Smooth muscle cell (in vitro differentiated cells): ENCODE measurements around the gene PYGB. TPM values are rescaled to one million over a fixed set of nuclear protein-coding genes. Genes with fewer than 3 reads are reported as not detected.

Source experiments
- DNase-seq: peaks from one replicate; lab custom pipeline; 2025; ENCODE audit not compliant: unreplicated experiment; lab: John Stamatoyannopoulos, UW
- H2AFZ ChIP-seq: fragments of 200-600 bp; sonication (generic); 2 replicates; pipeline ENCODE4 v1.6.0; 2016; ENCODE audit warnings: antibody characterized with exemption, low read depth, mild to moderate bottlenecking
- H3F3A ChIP-seq: fragments of 200-600 bp; sonication (generic); 2 replicates; pipeline ENCODE4 v1.6.0; 2017; ENCODE audit warnings: antibody characterized with exemption, low read depth
- H3K27ac ChIP-seq: fragments of 200-600 bp; sonication (generic); 2 replicates; pipeline ENCODE4 v1.5.1; 2016; ENCODE audit warnings: low read depth, mild to moderate bottlenecking
- H3K27me3 ChIP-seq: fragments of 200-600 bp; sonication (generic); 2 replicates; pipeline ENCODE4 v1.6.1; 2016; ENCODE audit warnings: low read depth, mild to moderate bottlenecking
- H3K36me3 ChIP-seq: fragments of 200-600 bp; sonication (generic); 2 replicates; pipeline ENCODE4 v1.5.1; 2016; ENCODE audit warnings: low read depth
- H3K4me1 ChIP-seq: fragments of 200-600 bp; sonication (generic); 2 replicates; pipeline ENCODE4 v1.5.1; 2016; ENCODE audit warnings: low read depth
- H3K4me2 ChIP-seq: fragments of 200-600 bp; sonication (generic); 2 replicates; pipeline ENCODE4 v1.6.0; 2016; ENCODE audit warnings: mild to moderate bottlenecking
- H3K4me3 ChIP-seq: fragments of 200-600 bp; sonication (generic); 2 replicates; pipeline ENCODE4 v1.5.1; 2016; ENCODE audit warnings: mild to moderate bottlenecking
- H3K79me2 ChIP-seq: fragments of 200-600 bp; sonication (generic); 2 replicates; pipeline ENCODE4 v1.6.0; 2016; ENCODE audit warnings: low read depth, mild to moderate bottlenecking
- H3K9ac ChIP-seq: fragments of 200-600 bp; sonication (generic); 2 replicates; pipeline ENCODE4 v1.6.0; 2016; ENCODE audit warnings: low read depth
- H3K9me3 ChIP-seq: fragments of 200-600 bp; sonication (generic); replicated peaks from 2 replicates; pipeline ENCODE4 v1.5.1; 2016; ENCODE audit warnings: low read depth
- H4K20me1 ChIP-seq: fragments of 200-600 bp; sonication (generic); 2 replicates; pipeline ENCODE4 v1.6.0; 2016; ENCODE audit warnings: low read depth
- CTCF ChIP-seq: fragments of 200-600 bp; sonication (generic); IDR thresholded peaks from 2 replicates; pipeline ENCODE4 v1.5.1; 2017; ENCODE audit warnings: borderline replicate concordance, mild to moderate bottlenecking, antibody characterized with exemption; ENCODE audit not compliant: insufficient read depth, poor library complexity, severe bottlenecking
- WGBS: methylation state at CpG from one replicate; pipeline ENCODE4 v1.1.7; 2016; ENCODE audit warnings: low lambda C conversion rate; 5-methylcytosine and 5-hydroxymethylcytosine counted together
- polyA plus RNA-seq: library from polyadenylated mRNA; unstranded; fragments of >200 nt; fragmentation: Nextera tagmentation; extraction: Ambion mirVana; gene quantifications from 2 replicates; pipeline ENCODE4 v1.2.1, GENCODE V29; 2016
- total RNA-seq: library from RNA; depleted of rRNA; stranded (reverse); fragments of >200 nt; gene quantifications from 2 replicates; pipeline ENCODE4 v1.2.3, GENCODE V29; 2014

Gene PYGB
- total and polyA plus RNA-seq, 2 experiments from 2014 or later, result 31.8 to 39.4 TPM

GRCh38 chr20:25214426-25214790 is 33.5 kb upstream of the PYGB start:
- H3K36me3 ChIP-seq, result peaks cover 7% of the 10 kb centered on the region
- no peak overlapping the region for H3K27ac ChIP-seq
- no peaks in the 10 kb centered on the region for H3K79me2 ChIP-seq
- H2AFZ ChIP-seq, result no peak overlapping the region
- no peak for TF ChIP-seq CTCF
- no peaks in the 10 kb centered on the region for H3K9me3 ChIP-seq
- H3K9ac ChIP-seq, result no peak overlapping the region
- H3K27me3 ChIP-seq, result no peaks in the 10 kb centered on the region
- no peak overlapping the region for H3K4me2 ChIP-seq
- no peaks in the 10 kb centered on the region for H3K4me1 ChIP-seq
- no peak overlapping the region for H3K4me3 ChIP-seq
- H4K20me1 ChIP-seq, result no peaks in the 10 kb centered on the region
- H3F3A ChIP-seq, result no peaks in the 10 kb centered on the region
- no peak for DNase-seq
- WGBS, result 95% methylated on average over 7 of the region's 7 CpGs

GRCh38 chr20:25214819-25215218 is 33.1 kb upstream of the PYGB start:
- Histone ChIP-seq H3K36me3 (peaks cover 7% of the 10 kb centered on the region), H3F3A (no peaks in the 10 kb centered on the region), H3K4me3 (no peak overlapping the region), H3K9me3 (no peaks in the 10 kb centered on the region), H3K27ac (no peak overlapping the region), H3K9ac (no peak overlapping the region), H3K27me3 (no peaks in the 10 kb centered on the region), H4K20me1 (no peaks in the 10 kb centered on the region), H3K4me2 (no peak overlapping the region), H3K4me1 (no peaks in the 10 kb centered on the region), H2AFZ (no peak overlapping the region), H3K79me2 (no peaks in the 10 kb centered on the region)
- no peak for TF ChIP-seq CTCF
- 96% methylated on average over 7 of the region's 7 CpGs for WGBS
- DNase-seq, result no peak

GRCh38 chr20:25215521-25215920 is 32.4 kb upstream of the PYGB start:
- Histone ChIP-seq H3K79me2 (no peaks in the 10 kb centered on the region), H4K20me1 (no peaks in the 10 kb centered on the region), H3K36me3 (peaks cover 7% of the 10 kb centered on the region), H3K9ac (no peak overlapping the region), H3K4me1 (no peaks in the 10 kb centered on the region), H2AFZ (no peak overlapping the region), H3K27ac (no peak overlapping the region), H3K9me3 (no peaks in the 10 kb centered on the region), H3K4me2 (no peak overlapping the region), H3F3A (no peaks in the 10 kb centered on the region), H3K4me3 (no peak overlapping the region), H3K27me3 (no peaks in the 10 kb centered on the region)
- 99% methylated on average over 10 of the region's 10 CpGs for WGBS
- no peak for TF ChIP-seq CTCF
- DNase-seq, result no peak

- no peak for DNase-seq
- H3K9ac ChIP-seq, result no peak overlapping the region
- H3K4me3 ChIP-seq, result no peak overlapping the region
- H3K4me1 ChIP-seq, result no peaks in the 10 kb centered on the region
- no peaks in the 10 kb centered on the region for H3K9me3 ChIP-seq
- H2AFZ ChIP-seq, result no peak overlapping the region
- no peak overlapping the region for H3K4me2 ChIP-seq
- H3F3A ChIP-seq, result no peaks in the 10 kb centered on the region
- no peaks in the 10 kb centered on the region for H4K20me1 ChIP-seq
- no peaks in the 10 kb centered on the region for H3K36me3 ChIP-seq
- no peak overlapping the region for H3K27ac ChIP-seq
- no peaks in the 10 kb centered on the region for H3K79me2 ChIP-seq
- TF ChIP-seq CTCF, result no peak
- 97% methylated on average over 16 of the region's 16 CpGs for WGBS
- no peaks in the 10 kb centered on the region for H3K27me3 ChIP-seq
Measured at GRCh38 chr20:25216199-25216945, 31.5 kb upstream of the PYGB start.
